Erythroblast (primary cell): ENCODE results near the gene TNFRSF21.

Source experiments
- GATA1 ChIP-seq: IDR thresholded peaks from 2 replicates; pipeline ENCODE4 v1.6.1; 2011; ENCODE audit warnings: low read depth, mild to moderate bottlenecking, control low read depth, low read length, moderate library complexity
- POLR2A ChIP-seq: IDR thresholded peaks from 2 replicates; pipeline ENCODE4 v1.6.1; 2011; ENCODE audit warnings: mild to moderate bottlenecking, low read length

DNA sequence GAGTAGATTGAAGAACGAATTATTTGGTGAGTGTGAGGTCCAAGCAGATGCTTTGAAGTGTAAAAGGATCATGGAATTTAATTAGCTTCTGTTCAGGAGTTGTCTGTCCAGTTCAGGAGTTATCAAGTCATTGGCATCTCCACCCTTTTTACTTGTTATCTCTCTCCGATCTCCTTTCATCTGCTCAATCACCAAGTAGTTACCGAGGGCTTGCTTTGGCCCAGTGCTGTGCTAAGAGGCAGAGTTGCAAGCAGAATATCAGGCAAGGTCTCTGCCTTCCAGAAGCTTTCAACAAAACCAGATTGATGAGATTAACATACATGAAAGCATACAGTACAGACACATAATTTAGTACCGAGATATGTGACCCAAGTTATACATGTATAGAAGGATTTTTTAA is 10.2 kb upstream of the TNFRSF21 start:
- TF ChIP-seq POLR2A (no peak), GATA1 (no peak)
